ENCODE measurements around the gene MCHR1. TPM values are rescaled to one million over a fixed set of nuclear protein-coding genes. Genes with fewer than 3 reads are reported as not detected.

The MCHR1 gene
- total RNA-seq, 1 experiment from 2014 or later = 0.24 TPM

GRCh38 chr22:40687706-40688105 lies 8.4 kb downstream of the MCHR1 start:
- no peak overlapping the region for H2AFZ ChIP-seq
- peaks cover 7% of the 10 kb centered on the region for H3K4me1 ChIP-seq (replicated peaks; ENCODE audit: insufficient read depth)
- no peaks in the 10 kb centered on the region for H3K27me3 ChIP-seq (ENCODE audit: insufficient read depth, low read depth)
- no peaks in the 10 kb centered on the region for H3K79me2 ChIP-seq (ENCODE audit: low read depth)
- no peaks in the 10 kb centered on the region for H3K9me3 ChIP-seq (ENCODE audit: insufficient read depth, low read depth)
- no peak for TF ChIP-seq EZH2 (IDR thresholded peaks at IDR 0.05; ENCODE audit: low read depth)
- no peak for TF ChIP-seq CTCF (conservative IDR thresholded peaks at IDR 0.05)
- POLR2A ChIA-PET (ENCODE audit: unreplicated experiment) = no interaction called here
- H3K36me3 ChIP-seq (ENCODE audit: low read depth) = no peaks in the 10 kb centered on the region
- no peaks in the 10 kb centered on the region for H3K9me2 ChIP-seq (ENCODE audit: insufficient read depth)
- H3K4me3 ChIP-seq = no peak overlapping the region
- DNase-seq = no peak
- no peaks in the 10 kb centered on the region; the same call in 1 of the 2 replicates for H3F3A ChIP-seq (ENCODE audit: insufficient read depth, low read depth)
- H3K4me2 ChIP-seq = no peak overlapping the region
- CTCF ChIA-PET = no interaction called here
- intact Hi-C loops (cut with micrococcal nuclease; ENCODE audit: unreplicated experiment) = no loop called here
- no peaks in the 10 kb centered on the region for H4K20me1 ChIP-seq (ENCODE audit: insufficient read depth)
- H3K27ac ChIP-seq = no peak overlapping the region
- no TSS peak for BruUV-seq (replicated peaks)

- no TSS peak for BruUV-seq (replicated peaks)
Observed at GRCh38 chr22:40690370-40690769, 11.1 kb downstream of the MCHR1 start.

GRCh38 chr22:40691532-40691931 lies 12.2 kb downstream of the MCHR1 start:
- POLR2A ChIA-PET (ENCODE audit: unreplicated experiment) = interaction anchor here (0.6 kb wide), 1 partner anchor 9 kb away, joined by 5 read pairs; no protein-coding TSS in a partner anchor
- Histone ChIP-seq H3K79me2 (ENCODE audit: low read depth) (no peaks in the 10 kb centered on the region), H3K4me1 (replicated peaks; ENCODE audit: insufficient read depth) (no peaks in the 10 kb centered on the region), H3K27me3 (ENCODE audit: insufficient read depth, low read depth) (peaks cover 9% of the 10 kb centered on the region; the same call in 1 of the 2 replicates), H3K27ac (no peak overlapping the region), H3K36me3 (ENCODE audit: low read depth) (no peaks in the 10 kb centered on the region), H4K20me1 (ENCODE audit: insufficient read depth) (no peaks in the 10 kb centered on the region), H3K4me3 (no peak overlapping the region), H3K9me2 (ENCODE audit: insufficient read depth) (no peaks in the 10 kb centered on the region), H3K4me2 (no peak overlapping the region), H3K9me3 (ENCODE audit: insufficient read depth, low read depth) (no peaks in the 10 kb centered on the region), H3F3A (ENCODE audit: insufficient read depth, low read depth) (no peaks in the 10 kb centered on the region), H2AFZ (no peak overlapping the region)
- no peak for DNase-seq
- no peak for TF ChIP-seq EZH2 (IDR thresholded peaks at IDR 0.05; ENCODE audit: low read depth)
- intact Hi-C loops (cut with micrococcal nuclease; ENCODE audit: unreplicated experiment) = no loop called here
- no TSS peak for BruUV-seq (replicated peaks)
- CTCF ChIA-PET = no interaction called here

More at GRCh38 chr22:40690370-40690769, 11.1 kb downstream of the MCHR1 start:
- Histone ChIP-seq H3K27me3 (ENCODE audit: insufficient read depth, low read depth) (no peaks in the 10 kb centered on the region), H2AFZ (no peak overlapping the region), H3K9me3 (ENCODE audit: insufficient read depth, low read depth) (no peaks in the 10 kb centered on the region), H3K4me1 (replicated peaks; ENCODE audit: insufficient read depth) (no peaks in the 10 kb centered on the region), H3K36me3 (ENCODE audit: low read depth) (no peaks in the 10 kb centered on the region), H3K79me2 (ENCODE audit: low read depth) (no peaks in the 10 kb centered on the region), H3K4me3 (no peak overlapping the region), H3K9me2 (ENCODE audit: insufficient read depth) (no peaks in the 10 kb centered on the region), H3F3A (ENCODE audit: insufficient read depth, low read depth) (no peaks in the 10 kb centered on the region), H4K20me1 (ENCODE audit: insufficient read depth) (no peaks in the 10 kb centered on the region), H3K4me2 (no peak overlapping the region), H3K27ac (no peak overlapping the region)
- DNase-seq = no peak
- ChIA-PET POLR2A (ENCODE audit: unreplicated experiment) (no interaction called here), CTCF (no interaction called here)
- TF ChIP-seq EZH2 (IDR thresholded peaks at IDR 0.05; ENCODE audit: low read depth) (no peak), CTCF (conservative IDR thresholded peaks at IDR 0.05) (no peak)
- intact Hi-C loops (cut with micrococcal nuclease; ENCODE audit: unreplicated experiment) = no loop called here

DNA sequence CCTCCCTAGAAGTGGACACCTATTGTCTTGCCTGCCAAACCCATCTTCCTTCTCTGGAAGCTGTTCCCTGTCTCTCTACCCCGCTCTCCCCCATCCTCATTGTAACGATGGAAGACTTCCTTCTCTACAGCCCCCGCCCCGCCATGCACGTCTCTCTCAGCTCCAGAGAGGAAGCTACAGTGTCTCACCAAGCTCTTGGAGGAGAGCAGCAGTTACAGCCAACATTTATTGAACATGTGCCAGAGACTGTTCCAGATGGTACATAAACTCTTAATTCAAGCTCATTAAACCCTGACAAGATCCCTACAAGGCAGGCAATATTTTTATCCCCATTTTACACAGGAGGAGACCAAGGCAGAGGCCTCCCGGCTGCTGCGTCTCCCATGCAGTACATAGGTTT lies 15.1 kb downstream of the MCHR1 start:
- no peak overlapping the region for H3K27ac ChIP-seq
- no peaks in the 10 kb centered on the region for H3K9me3 ChIP-seq (ENCODE audit: insufficient read depth, low read depth)
- no TSS peak for BruUV-seq (replicated peaks)
- intact Hi-C loops (cut with micrococcal nuclease; ENCODE audit: unreplicated experiment) = no loop called here
- H3K27me3 ChIP-seq (ENCODE audit: insufficient read depth, low read depth) = peaks cover 10% of the 10 kb centered on the region; the same call in 1 of the 2 replicates
- DNase-seq = no peak
- H3K79me2 ChIP-seq (ENCODE audit: low read depth) = no peaks in the 10 kb centered on the region
- no peaks in the 10 kb centered on the region for H3K4me1 ChIP-seq (replicated peaks; ENCODE audit: insufficient read depth)
- H2AFZ ChIP-seq = no peak overlapping the region
- H3K36me3 ChIP-seq (ENCODE audit: low read depth) = no peaks in the 10 kb centered on the region
- no peaks in the 10 kb centered on the region for H4K20me1 ChIP-seq (ENCODE audit: insufficient read depth)
- ChIA-PET POLR2A (ENCODE audit: unreplicated experiment) (interaction anchor here (0.7 kb wide), 1 partner anchor 453 kb away, joined by 6 read pairs; no protein-coding TSS in a partner anchor), CTCF (no interaction called here)
- H3K4me2 ChIP-seq = no peak overlapping the region
- no peaks in the 10 kb centered on the region for H3F3A ChIP-seq (ENCODE audit: insufficient read depth, low read depth)
- no peaks in the 10 kb centered on the region for H3K9me2 ChIP-seq (ENCODE audit: insufficient read depth)
- H3K4me3 ChIP-seq = no peak overlapping the region
- no peak for TF ChIP-seq EZH2 (IDR thresholded peaks at IDR 0.05; ENCODE audit: low read depth)
- TF ChIP-seq CTCF (conservative IDR thresholded peaks at IDR 0.05) = no peak

Measured in PC-9 (cell line).